HAP-1 (cell line): ENCODE results near the gene KRCC1.
"Not testable (repeated sequence)": the region's sequence is repeated elsewhere in the genome, so short reads cannot be mapped to it uniquely, and the experiment has no call there.

Experiments used
- DNase-seq, 2 experiments: peaks; one replicate each; pipeline ENCODE4 v3.0.0-alpha.2; 2016 to 2020; ENCODE audit warnings: low spot score in 2 of 2
- H3K27me3 ChIP-seq: fragments of 250-450 bp; sonication (Bioruptor Pico); 2 replicates; pipeline ENCODE4 v1.5.1; 2020; ENCODE audit warnings: low read depth, mild to moderate bottlenecking, moderate library complexity
- H3K36me3 ChIP-seq: fragments of 250-450 bp; sonication (Bioruptor Pico); replicated peaks from 2 replicates; pipeline ENCODE4 v1.5.1; 2020; ENCODE audit warnings: mild to moderate bottlenecking
- H3K4me1 ChIP-seq: fragments of 250-450 bp; sonication (Bioruptor Pico); 2 replicates; pipeline ENCODE4 v1.5.1; 2020; ENCODE audit warnings: mild to moderate bottlenecking
- H3K4me3 ChIP-seq: fragments of 250-450 bp; sonication (Bioruptor Pico); 2 replicates; pipeline ENCODE4 v1.5.1; 2020; ENCODE audit warnings: mild to moderate bottlenecking, moderate library complexity
- H3K9me3 ChIP-seq: fragments of 250-450 bp; sonication (Bioruptor Pico); 2 replicates; pipeline ENCODE4 v1.5.1; 2020; ENCODE audit warnings: mild to moderate bottlenecking, moderate library complexity
- in situ Hi-C: fragments of 300-500 bp; cut with MboI; formaldehyde crosslinking; loops from 3 replicates; pipeline ENCODE4 v1.14.3; 2020; ENCODE audit warnings: low sequenced_read_pairs, inconsistent platforms, mixed read lengths

Gene KRCC1

GRCh38 chr2:87995756-87996155 lies 59.8 kb downstream of the KRCC1 start:
- no peaks in the 10 kb centered on the region for H3K36me3 ChIP-seq
- H3K4me3 ChIP-seq, result no peak overlapping the region
- no peak for DNase-seq
- no peaks in the 10 kb centered on the region for H3K4me1 ChIP-seq
- H3K9me3 ChIP-seq, result no peaks in the 10 kb centered on the region
- H3K27me3 ChIP-seq, result no peaks in the 10 kb centered on the region
- in situ Hi-C loops, result no loop called here

- H3K4me3 ChIP-seq, H3K9me3 ChIP-seq, H3K4me1 ChIP-seq, DNase-seq, H3K27me3 ChIP-seq, in situ Hi-C loops, H3K36me3 ChIP-seq: not testable (repeated sequence)
Observed at GRCh38 chr2:87994304-87994850, 61.2 kb downstream of the KRCC1 start.

- in situ Hi-C loops, H3K4me1 ChIP-seq, H3K36me3 ChIP-seq, H3K27me3 ChIP-seq, H3K9me3 ChIP-seq, DNase-seq, H3K4me3 ChIP-seq: not testable (repeated sequence)
Observed at GRCh38 chr2:87992569-87992968, 63.0 kb downstream of the KRCC1 start.

GRCh38 chr2:87987473-87987872 lies 68.1 kb downstream of the KRCC1 start:
- in situ Hi-C loops, DNase-seq, H3K36me3 ChIP-seq, H3K4me3 ChIP-seq, H3K27me3 ChIP-seq, H3K4me1 ChIP-seq, H3K9me3 ChIP-seq: not testable (repeated sequence)

GRCh38 chr2:87985902-87986301 lies 69.7 kb downstream of the KRCC1 start:
- H3K27me3 ChIP-seq, H3K4me1 ChIP-seq, H3K9me3 ChIP-seq, H3K4me3 ChIP-seq, DNase-seq, H3K36me3 ChIP-seq, in situ Hi-C loops: not testable (repeated sequence)

- DNase-seq, H3K4me3 ChIP-seq, H3K27me3 ChIP-seq, in situ Hi-C loops, H3K36me3 ChIP-seq, H3K9me3 ChIP-seq, H3K4me1 ChIP-seq: not testable (repeated sequence)
Observed at GRCh38 chr2:87981182-87981581, 74.4 kb downstream of the KRCC1 start.
